GM18520 (cell line): ENCODE data around the gene CAPZA2.
"Not testable (repeated sequence)": the region's sequence is repeated elsewhere in the genome, so short reads cannot be mapped to it uniquely, and the experiment has no call there.

ENCODE experiments used
- ATAC-seq: cut with Tn5 transposase; IDR thresholded peaks from one replicate; pipeline ENCODE4 v1.9.1; 2021; ENCODE audit not compliant: unreplicated experiment

The CAPZA2 gene

GRCh38 chr7:116912269-116912909 is 50.0 kb downstream of the CAPZA2 start:
- ATAC-seq: no peak

- ATAC-seq: no peak
Measured at GRCh38 chr7:116918704-116919103, 56.3 kb downstream of the CAPZA2 start.

GRCh38 chr7:116920359-116920758 is 58.0 kb downstream of the CAPZA2 start:
- no peak for ATAC-seq

- ATAC-seq: no peak
Measured at GRCh38 chr7:116922545-116922944, 60.2 kb downstream of the CAPZA2 start.

- ATAC-seq: no peak
Measured at GRCh38 chr7:116924741-116925140, 62.4 kb downstream of the CAPZA2 start.

GRCh38 chr7:116929021-116929420 is 66.6 kb downstream of the CAPZA2 start:
- ATAC-seq: no peak

GRCh38 chr7:116929914-116930913 is 67.8 kb downstream of the CAPZA2 start:
- peak; percentile 60 for ATAC-seq

- no peak for ATAC-seq
Measured at GRCh38 chr7:116932566-116932965, 70.2 kb downstream of the CAPZA2 start.

GRCh38 chr7:116933465-116933864 is 71.1 kb downstream of the CAPZA2 start:
- no peak for ATAC-seq

GRCh38 chr7:116934580-116934979 is 72.2 kb downstream of the CAPZA2 start:
- ATAC-seq: no peak

- ATAC-seq: not testable (repeated sequence)
Measured at GRCh38 chr7:116936844-116937243, 74.5 kb downstream of the CAPZA2 start.

GRCh38 chr7:116938678-116939077 is 76.3 kb downstream of the CAPZA2 start:
- ATAC-seq: no peak

- no peak for ATAC-seq
Measured at GRCh38 chr7:116940689-116941370, 78.4 kb downstream of the CAPZA2 start.

GRCh38 chr7:116942504-116942903 is 80.1 kb downstream of the CAPZA2 start:
- no peak for ATAC-seq

GRCh38 chr7:116948934-116949333 is 86.5 kb downstream of the CAPZA2 start:
- ATAC-seq: no peak

- ATAC-seq: no peak
Measured at GRCh38 chr7:116949941-116950801, 87.8 kb downstream of the CAPZA2 start.

- no peak for ATAC-seq
Measured at GRCh38 chr7:116950889-116951351, 88.5 kb downstream of the CAPZA2 start.

- no peak for ATAC-seq
Measured at GRCh38 chr7:116951366-116952292, 89.2 kb downstream of the CAPZA2 start.

- ATAC-seq: no peak
Measured at GRCh38 chr7:116952635-116953371, 90.4 kb downstream of the CAPZA2 start.
